HS-5 (cell line): ENCODE data around the gene SEMA4C.

Experiments used
- DNase-seq: peaks from one replicate; pipeline ENCODE4 v3.0.0-alpha.2; 2012; ENCODE audit warnings: low read depth

SEMA4C gene

GRCh38 chr2:96869822-96870625 is at the start of gene SEMA4C:
SEMA4C (minus strand) TSS chr2:96870080; CDS start chr2:96867886, 2,194 bp downstream.
- DNase-seq: no peak

GRCh38 chr2:96918754-96919550 is 49.1 kb upstream of the SEMA4C start:
- no peak for DNase-seq

- no peak for DNase-seq
These were observed 48.3 kb upstream of the SEMA4C start for GRCh38 chr2:96918092-96918753.

GRCh38 chr2:96916646-96917543 is 47.0 kb upstream of the SEMA4C start:
- no peak for DNase-seq

GRCh38 chr2:96916156-96916630 is 46.3 kb upstream of the SEMA4C start:
- no peak for DNase-seq

- no peak for DNase-seq
These were observed 44.5 kb upstream of the SEMA4C start for GRCh38 chr2:96914332-96914731.

GRCh38 chr2:96913398-96914202 is 43.7 kb upstream of the SEMA4C start:
- DNase-seq: no peak

GRCh38 chr2:96913117-96913397 is 43.2 kb upstream of the SEMA4C start:
- no peak for DNase-seq

GRCh38 chr2:96912346-96913116 is 42.7 kb upstream of the SEMA4C start:
- DNase-seq: no peak

- no peak for DNase-seq
These were observed 39.7 kb upstream of the SEMA4C start for GRCh38 chr2:96909611-96910021.

GRCh38 chr2:96907115-96908041 is 37.5 kb upstream of the SEMA4C start:
- no peak for DNase-seq

GRCh38 chr2:96906729-96907114 is 36.8 kb upstream of the SEMA4C start:
- DNase-seq: no peak

- no peak for DNase-seq
These were observed 33.9 kb upstream of the SEMA4C start for GRCh38 chr2:96903815-96904214.

GRCh38 chr2:96903318-96903717 is 33.4 kb upstream of the SEMA4C start:
- no peak for DNase-seq

GRCh38 chr2:96900237-96900636 is 30.4 kb upstream of the SEMA4C start:
- DNase-seq: no peak

GRCh38 chr2:96899413-96899741 is 29.5 kb upstream of the SEMA4C start:
- no peak for DNase-seq

GRCh38 chr2:96898641-96899412 is 28.9 kb upstream of the SEMA4C start:
- DNase-seq: peak; percentile 33

GRCh38 chr2:96898135-96898505 is 28.2 kb upstream of the SEMA4C start:
- DNase-seq: no peak
